ENCODE results near the gene DMXL1. TPM values are rescaled to one million over a fixed set of nuclear protein-coding genes. Genes with fewer than 3 reads are reported as not detected.

DMXL1 gene
- total and polyA plus RNA-seq, 12 donors: 5.9 to 36.5 (median 25.4) TPM

DNA sequence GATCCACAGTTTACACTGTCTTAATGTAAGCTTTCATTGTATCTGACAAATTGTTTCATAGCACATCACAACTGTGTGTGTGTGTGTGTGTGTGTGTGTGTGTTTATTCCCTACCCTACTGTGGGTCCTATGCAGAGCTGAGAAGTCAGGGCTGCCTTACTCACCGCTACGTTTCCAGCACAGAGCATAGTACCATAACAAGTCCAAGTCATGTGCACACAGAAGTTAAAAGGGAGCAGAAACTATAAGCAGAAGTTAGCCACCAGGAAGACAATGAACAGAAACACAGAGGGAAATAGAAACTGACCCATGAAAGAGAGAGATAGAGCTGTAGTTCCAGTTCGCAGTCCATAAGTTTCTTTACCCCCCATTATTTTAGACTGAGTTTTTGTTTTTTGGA lies 38.2 kb upstream of the DMXL1 start:
- intact Hi-C loops (cut with DNase I): no loop called here
- Histone ChIP-seq H3K4me1 (peaks cover 0 to 14% (median 0%) of the 10 kb centered on the region in 9 donors), H3K36me3 (no peaks in the 10 kb centered on the region), H3K27ac (peak overlapping the region in 1 of 10 donors; percentile 67), H3K9me3 (no peaks in the 10 kb centered on the region), H3K4me3 (no peak overlapping the region), H3K27me3 (no peaks in the 10 kb centered on the region)
- peak in 3 of 8 donors; percentile 29 to 67 (median 53) for ATAC-seq
- WGBS, 2 donors: 82 to 89% methylated on average over 3 of the region's 3 CpGs
- DNase-seq: no peak
- TF ChIP-seq, protein P1, sequence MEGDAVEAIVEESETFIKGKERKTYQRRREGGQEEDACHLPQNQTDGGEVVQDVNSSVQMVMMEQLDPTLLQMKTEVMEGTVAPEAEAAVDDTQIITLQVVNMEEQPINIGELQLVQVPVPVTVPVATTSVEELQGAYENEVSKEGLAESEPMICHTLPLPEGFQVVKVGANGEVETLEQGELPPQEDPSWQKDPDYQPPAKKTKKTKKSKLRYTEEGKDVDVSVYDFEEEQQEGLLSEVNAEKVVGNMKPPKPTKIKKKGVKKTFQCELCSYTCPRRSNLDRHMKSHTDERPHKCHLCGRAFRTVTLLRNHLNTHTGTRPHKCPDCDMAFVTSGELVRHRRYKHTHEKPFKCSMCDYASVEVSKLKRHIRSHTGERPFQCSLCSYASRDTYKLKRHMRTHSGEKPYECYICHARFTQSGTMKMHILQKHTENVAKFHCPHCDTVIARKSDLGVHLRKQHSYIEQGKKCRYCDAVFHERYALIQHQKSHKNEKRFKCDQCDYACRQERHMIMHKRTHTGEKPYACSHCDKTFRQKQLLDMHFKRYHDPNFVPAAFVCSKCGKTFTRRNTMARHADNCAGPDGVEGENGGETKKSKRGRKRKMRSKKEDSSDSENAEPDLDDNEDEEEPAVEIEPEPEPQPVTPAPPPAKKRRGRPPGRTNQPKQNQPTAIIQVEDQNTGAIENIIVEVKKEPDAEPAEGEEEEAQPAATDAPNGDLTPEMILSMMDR (IDR thresholded peaks at IDR 0.05): no peak

DNA sequence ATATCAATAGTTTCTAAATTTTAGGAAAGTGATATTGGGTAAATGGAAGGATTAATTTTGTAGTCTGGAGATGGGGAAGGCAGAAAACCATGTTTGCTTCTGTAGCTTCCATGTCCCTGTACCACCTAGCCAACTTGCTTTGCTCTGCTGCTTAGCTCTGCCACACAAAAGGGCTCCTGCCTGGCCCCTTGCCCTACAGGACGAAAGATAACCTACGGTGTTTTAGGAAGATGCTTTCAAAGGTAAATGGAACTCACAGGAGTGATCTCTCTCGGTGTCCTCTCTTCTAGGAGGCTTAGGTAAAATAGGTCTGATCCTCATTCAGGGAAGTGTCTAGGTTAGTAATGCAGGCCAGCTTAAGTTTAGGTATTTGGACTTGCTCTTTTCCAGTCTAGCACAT lies 37.8 kb upstream of the DMXL1 start:
- TF ChIP-seq, protein P1 (IDR thresholded peaks at IDR 0.05): no peak
- peak overlapping the region in 1 of 10 donors; percentile 67 for H3K27ac ChIP-seq
- no peaks in the 10 kb centered on the region for H3K27me3 ChIP-seq
- ATAC-seq: no peak
- WGBS, 2 donors: 75 to 85% methylated on average over 3 of the region's 3 CpGs
- H3K9me3 ChIP-seq: no peaks in the 10 kb centered on the region
- intact Hi-C loops (cut with DNase I): no loop called here
- no peak overlapping the region for H3K4me3 ChIP-seq
- H3K4me1 ChIP-seq: peaks cover 0 to 14% (median 0%) of the 10 kb centered on the region in 9 donors
- H3K36me3 ChIP-seq: no peaks in the 10 kb centered on the region
- DNase-seq: no peak

DNA sequence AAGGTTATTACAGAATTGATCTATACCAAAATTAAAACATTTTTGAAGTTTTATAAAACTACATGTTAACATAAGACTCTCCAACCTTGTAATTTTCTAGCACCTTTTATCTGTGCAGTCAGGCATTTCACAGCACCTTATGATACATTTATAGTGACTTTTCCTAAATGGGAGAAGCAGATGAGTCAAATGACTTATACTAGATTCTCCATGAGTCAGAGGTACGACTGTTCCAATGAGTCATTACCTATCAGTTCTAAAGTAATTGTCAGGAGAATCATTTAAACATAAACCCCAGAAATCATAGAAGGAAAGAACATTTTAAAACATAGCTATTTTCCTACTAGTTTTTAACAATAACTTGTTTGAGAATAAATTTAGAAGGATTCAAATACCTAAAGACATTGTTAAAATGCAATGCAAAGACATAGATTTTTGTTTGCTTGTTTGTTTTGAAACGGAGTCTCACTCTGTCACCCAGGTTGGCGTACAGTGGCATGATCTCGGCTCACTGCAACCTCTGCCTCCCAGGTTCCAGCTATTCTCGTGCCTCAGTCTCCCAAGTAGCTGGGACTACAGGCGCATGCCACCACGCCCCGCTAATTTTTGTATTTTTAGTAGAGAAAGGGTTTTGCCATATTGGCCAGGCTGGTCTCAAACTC lies 34.7 kb upstream of the DMXL1 start:
- Histone ChIP-seq H3K9me3 (no peaks in the 10 kb centered on the region), H3K4me3 (no peak overlapping the region), H3K27ac (no peak overlapping the region), H3K4me1 (peaks cover 0 to 14% (median 0%) of the 10 kb centered on the region in 9 donors), H3K36me3 (no peaks in the 10 kb centered on the region), H3K27me3 (no peaks in the 10 kb centered on the region)
- DNase-seq (no peak), ATAC-seq (no peak)
- WGBS, 2 donors: 86 to 91% methylated on average over 8 of the region's 8 CpGs
- intact Hi-C loops (cut with DNase I): no loop called here
- TF ChIP-seq, protein P1 (IDR thresholded peaks at IDR 0.05): no peak

DNA sequence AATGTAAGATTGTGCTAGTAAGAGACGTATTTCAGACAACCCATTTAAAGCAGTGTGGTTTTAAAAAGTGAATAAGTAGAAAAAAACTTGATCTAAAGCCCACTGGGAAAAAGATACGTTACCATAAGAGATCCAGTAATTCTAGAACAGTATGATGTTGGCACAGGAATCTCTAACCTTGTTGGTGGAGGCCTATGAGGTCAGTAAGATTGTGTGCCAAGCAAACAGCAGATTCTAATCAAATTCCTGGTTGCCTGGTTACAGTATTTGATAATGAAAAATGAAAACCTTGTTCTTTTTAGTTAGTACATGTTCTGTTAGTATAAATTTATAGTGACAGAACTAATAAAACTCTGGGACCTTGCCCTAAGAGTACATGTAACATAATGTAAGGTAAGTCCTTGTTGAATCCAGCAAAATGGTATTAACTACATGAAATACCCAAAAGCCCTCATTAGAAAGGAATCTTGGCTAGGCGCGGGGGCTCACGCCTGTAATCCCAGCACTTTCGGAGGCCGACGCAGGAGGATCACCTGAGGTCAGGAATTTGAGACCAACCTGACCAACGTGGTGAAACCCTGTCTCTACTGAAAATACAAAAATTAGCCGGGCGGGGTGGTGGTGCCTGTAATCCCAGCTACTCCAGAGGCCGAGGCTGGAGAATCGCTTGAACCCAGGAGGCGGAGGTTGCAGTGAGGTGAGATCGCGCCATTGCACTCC lies 33.2 kb upstream of the DMXL1 start:
- Histone ChIP-seq H3K27ac (no peak overlapping the region), H3K36me3 (no peaks in the 10 kb centered on the region), H3K4me1 (peaks cover 0 to 3% (median 0%) of the 10 kb centered on the region in 9 donors), H3K4me3 (no peak overlapping the region), H3K9me3 (no peaks in the 10 kb centered on the region), H3K27me3 (no peaks in the 10 kb centered on the region)
- WGBS, 2 donors: 91 to 92% methylated on average over 16 of the region's 16 CpGs
- no peak for ATAC-seq
- TF ChIP-seq, protein P1 (IDR thresholded peaks at IDR 0.05): no peak
- no peak for DNase-seq
- intact Hi-C loops (cut with DNase I): no loop called here

All from heart right ventricle (tissue), 16 donors.